Ascending aorta (tissue), 2 donors: ENCODE data around the gene NAA38. TPM values are rescaled to one million over a fixed set of nuclear protein-coding genes. Genes with fewer than 3 reads are reported as not detected.

Experiments
- DNase-seq, 2 donors: peaks; one replicate each; pipeline ENCODE4 v3.0.0-alpha.2; 2019; ENCODE audit warnings: low spot score in 2 of 2
- H3K27ac ChIP-seq, 2 donors: fragments of 200-600 bp; sonication (generic); one replicate each; pipeline ENCODE4 v1.5.1; 2016 to 2017; ENCODE audit warnings: mild to moderate bottlenecking in 1 of 2
- H3K27me3 ChIP-seq: fragments of 200-600 bp; sonication (generic); one replicate; pipeline ENCODE4 v1.5.1; 2017
- H3K36me3 ChIP-seq, 2 donors: fragments of 200-600 bp; sonication (generic); one replicate each; pipeline ENCODE4 v1.5.1; 2016
- H3K4me1 ChIP-seq, 2 donors: fragments of 200-600 bp; sonication (generic); one replicate each; pipeline ENCODE4 v1.5.1; 2016 to 2017; ENCODE audit warnings: mild to moderate bottlenecking in 1 of 2
- H3K4me3 ChIP-seq, 2 donors: fragments of 200-600 bp; sonication (generic); one replicate each; pipeline ENCODE4 v1.5.1; 2016 to 2017; ENCODE audit warnings: mild to moderate bottlenecking in 1 of 2
- H3K9me3 ChIP-seq, 2 donors: fragments of 200-600 bp; sonication (generic); one replicate each; pipeline ENCODE4 v1.5.1; 2016
- CTCF ChIP-seq, 3 experiments: fragments of 200-600 bp in 2 of 3; fragments of 450-650 bp in 1 of 3; sonication (generic) in 2 of 3; IDR thresholded peaks; one replicate each; pipeline ENCODE4 v1.5.1; 2016 to 2019; ENCODE audit warnings: antibody characterized with exemption in 3 of 3, mild to moderate bottlenecking in 1 of 3, moderate library complexity in 1 of 3
- intact Hi-C: fragments of 100-400 bp; cut with DNase I; formaldehyde crosslinking; loops from one replicate; pipeline ENCODE4 v1.15.1; 2023
- total RNA-seq: library from RNA; depleted of rRNA; stranded (reverse); fragments of >200 nt; gene quantifications from one replicate; pipeline ENCODE4 v1.1.0, GENCODE V29; 2016

NAA38 gene
- total RNA-seq, 1 donor from 2014 or later: 59.0 TPM

GRCh38 chr17:7834542-7834956 lies 22.8 kb downstream of the NAA38 start:
- intact Hi-C loops: loop anchor here (1.0 to 10.0 kb wide), 4 partner anchors 10 to 620 kb away; partner anchors contain the start of genes ACADVL, DLG4 and TP53
- Histone ChIP-seq H3K4me1 (peaks cover 8 to 29% of the 10 kb centered on the region in 2 donors), H3K36me3 (no peaks in the 10 kb centered on the region), H3K27me3 (no peaks in the 10 kb centered on the region), H3K4me3 (peak overlapping the region; percentile 68 to 80), H3K27ac (peak overlapping the region; percentile 91 to 98), H3K9me3 (no peaks in the 10 kb centered on the region)
- no peak for TF ChIP-seq CTCF (IDR thresholded peaks at IDR 0.05)
- peak in 1 of 2 donors; percentile 84 for DNase-seq

- peak in 1 of 3 experiments; percentile 17 for TF ChIP-seq CTCF (IDR thresholded peaks at IDR 0.05)
- Histone ChIP-seq H3K36me3 (no peaks in the 10 kb centered on the region), H3K27ac (peak within 1 kb of the TSS; percentile 91 to 98), H3K27me3 (no peaks in the 10 kb centered on the region), H3K4me1 (peaks cover 8 to 29% of the 10 kb centered on the region in 2 donors), H3K4me3 (peak within 1 kb of the TSS; percentile 68 to 80), H3K9me3 (no peaks in the 10 kb centered on the region)
- intact Hi-C loops: loop anchor here (1.0 to 10.0 kb wide), 4 partner anchors 10 to 619 kb away; partner anchors contain the start of genes ACADVL, DLG4 and TP53
- DNase-seq: peak; percentile 74 to 97
These were observed 23.4 kb downstream of the NAA38 start, which contains the start of gene KDM6B for GRCh38 chr17:7833795-7834541. KDM6B (plus strand) TSS chr17:7834217; CDS start chr17:7845555, 11,338 bp downstream.

GRCh38 chr17:7833011-7833794 lies 24.2 kb downstream of the NAA38 start:
- peak overlapping the region; percentile 68 to 80 for H3K4me3 ChIP-seq
- no peak for TF ChIP-seq CTCF (IDR thresholded peaks at IDR 0.05)
- intact Hi-C loops: loop anchor here (10.0 kb wide), 1 partner anchor 618 kb away; the partner anchor contains the start of genes ACADVL and DLG4
- H3K4me1 ChIP-seq: peaks cover 8 to 23% of the 10 kb centered on the region in 2 donors
- H3K9me3 ChIP-seq: no peaks in the 10 kb centered on the region
- DNase-seq: no peak
- no peaks in the 10 kb centered on the region for H3K36me3 ChIP-seq
- H3K27me3 ChIP-seq: no peaks in the 10 kb centered on the region
- H3K27ac ChIP-seq: peak overlapping the region in 1 of 2 donors; percentile 98

GRCh38 chr17:7832431-7832830 lies 24.9 kb downstream of the NAA38 start:
- TF ChIP-seq CTCF (IDR thresholded peaks at IDR 0.05): no peak
- Histone ChIP-seq H3K4me1 (peaks cover 8 to 18% of the 10 kb centered on the region in 2 donors), H3K27ac (no peak overlapping the region), H3K36me3 (no peaks in the 10 kb centered on the region), H3K9me3 (no peaks in the 10 kb centered on the region), H3K27me3 (no peaks in the 10 kb centered on the region), H3K4me3 (no peak overlapping the region)
- DNase-seq: no peak
- intact Hi-C loops: loop anchor here (10.0 kb wide), 1 partner anchor 618 kb away; the partner anchor contains the start of genes ACADVL and DLG4

GRCh38 chr17:7831233-7831632 lies 26.1 kb downstream of the NAA38 start:
- Histone ChIP-seq H3K4me3 (no peak overlapping the region), H3K27me3 (no peaks in the 10 kb centered on the region), H3K36me3 (no peaks in the 10 kb centered on the region), H3K4me1 (peaks cover under 1 to 8% of the 10 kb centered on the region in 2 donors), H3K27ac (no peak overlapping the region), H3K9me3 (no peaks in the 10 kb centered on the region)
- intact Hi-C loops: loop anchor here (10.0 kb wide), 1 partner anchor 616 kb away; the partner anchor contains the start of genes ACADVL and DLG4
- TF ChIP-seq CTCF (IDR thresholded peaks at IDR 0.05): no peak
- DNase-seq: no peak
